Left renal cortex interstitium (tissue), 4 donors: ENCODE results near the gene SPEG. TPM values are rescaled to one million over a fixed set of nuclear protein-coding genes. Genes with fewer than 3 reads are reported as not detected.
"Not testable (repeated sequence)": the region's sequence is repeated elsewhere in the genome, so short reads cannot be mapped to it uniquely, and the experiment has no call there.

Experiments
- DNase-seq, 4 donors: peaks; one replicate each; pipeline ENCODE4 v3.0.0-alpha.2; 2013; ENCODE audit warnings: low read depth in 4 of 4, low spot score in 2 of 4, missing footprints in 1 of 4
- polyA plus RNA-seq, 4 donors: library from polyadenylated mRNA; unstranded; fragments of 120-200 nt; gene quantifications; one replicate each; pipeline ENCODE4 v1.2.1, GENCODE V29; 2013; ENCODE audit not compliant: insufficient read length in 4 of 4

Gene SPEG
- 10 to 100 TPM; 10.7 to 18.1 (median 14.7) TPM for polyA plus RNA-seq

DNA sequence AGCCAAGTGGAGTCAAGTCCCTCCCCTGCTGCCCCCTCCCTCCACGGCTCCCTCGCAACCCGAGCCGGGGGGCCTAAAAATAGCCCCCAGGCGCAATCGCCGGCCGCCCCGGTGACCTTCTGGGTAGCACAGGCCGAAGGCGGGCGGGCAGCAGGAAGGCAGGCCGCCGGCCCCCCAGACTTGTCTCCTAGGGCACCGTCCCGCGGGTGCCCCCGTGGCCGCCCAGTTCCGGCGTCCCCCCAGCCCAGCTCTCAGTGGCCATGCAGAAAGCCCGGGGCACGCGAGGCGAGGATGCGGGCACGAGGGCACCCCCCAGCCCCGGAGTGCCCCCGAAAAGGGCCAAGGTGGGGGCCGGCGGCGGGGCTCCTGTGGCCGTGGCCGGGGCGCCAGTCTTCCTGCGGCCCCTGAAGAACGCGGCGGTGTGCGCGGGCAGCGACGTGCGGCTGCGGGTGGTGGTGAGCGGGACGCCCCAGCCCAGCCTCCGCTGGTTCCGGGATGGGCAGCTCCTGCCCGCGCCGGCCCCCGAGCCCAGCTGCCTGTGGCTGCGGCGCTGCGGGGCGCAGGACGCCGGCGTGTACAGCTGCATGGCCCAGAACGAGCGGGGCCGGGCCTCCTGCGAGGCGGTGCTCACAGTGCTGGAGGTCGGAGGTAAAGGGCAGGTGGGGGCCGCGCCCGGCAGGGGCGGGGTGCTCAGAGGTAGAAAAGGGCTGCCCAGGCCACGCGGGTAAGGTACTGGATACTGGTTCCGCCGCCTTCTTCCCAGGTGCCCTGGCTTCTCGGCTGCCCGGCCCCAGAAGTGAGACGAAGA, at the start of gene SPEG:
TSS of gene SPEG (plus strand) at position 126 of the 808 bp plus-strand sequence. CDS start at position 261, 135 bp downstream.
- DNase-seq = no peak

DNA sequence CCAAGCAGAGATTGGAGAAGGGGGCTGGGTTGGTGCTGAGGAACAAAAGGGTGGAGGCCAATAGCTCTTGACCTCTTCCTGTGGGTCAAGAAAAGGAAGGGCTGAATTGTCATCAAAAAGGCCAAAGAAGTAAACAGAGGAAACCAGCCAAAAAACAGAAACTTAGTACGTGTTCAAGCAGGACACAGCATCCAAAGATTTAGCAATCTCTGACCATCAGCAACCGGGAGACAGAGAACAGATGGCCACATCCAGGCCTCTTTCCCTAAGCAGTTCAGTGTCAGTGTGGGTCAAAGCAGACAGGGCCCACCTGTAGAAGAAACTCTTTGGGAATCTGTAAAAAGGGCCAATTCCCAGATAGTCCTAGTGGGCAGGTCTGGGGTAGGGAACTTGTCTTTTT, 49.8 kb upstream of the SPEG start:
- no peak for DNase-seq

DNA sequence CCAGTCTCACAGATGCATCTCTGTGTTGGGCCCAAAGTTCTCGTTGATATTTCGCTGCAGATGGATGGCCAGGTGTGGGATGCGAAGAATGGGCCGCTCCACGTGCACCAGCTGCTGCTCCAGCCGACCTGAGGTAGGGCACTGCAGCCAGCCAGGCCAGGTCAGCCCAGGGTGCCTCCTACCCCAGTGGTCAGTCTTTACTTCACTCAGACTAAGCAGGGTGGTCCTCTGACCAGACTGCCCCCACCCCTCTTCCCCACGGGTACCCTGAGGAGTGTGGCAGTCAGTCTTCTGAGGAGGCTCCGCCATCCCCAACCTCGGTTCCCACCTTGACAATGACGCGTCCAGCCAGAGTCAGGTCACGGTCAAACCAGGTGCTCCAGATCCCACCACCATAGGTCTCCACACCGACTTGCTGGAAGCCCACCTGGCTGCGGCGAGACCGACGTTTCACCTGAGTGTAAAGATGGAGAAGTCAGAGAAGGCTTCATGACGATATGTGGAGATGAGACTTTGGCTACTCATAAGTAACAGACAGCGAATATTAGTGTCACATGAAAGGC, 48.6 kb upstream of the SPEG start:
- no peak for DNase-seq

DNA sequence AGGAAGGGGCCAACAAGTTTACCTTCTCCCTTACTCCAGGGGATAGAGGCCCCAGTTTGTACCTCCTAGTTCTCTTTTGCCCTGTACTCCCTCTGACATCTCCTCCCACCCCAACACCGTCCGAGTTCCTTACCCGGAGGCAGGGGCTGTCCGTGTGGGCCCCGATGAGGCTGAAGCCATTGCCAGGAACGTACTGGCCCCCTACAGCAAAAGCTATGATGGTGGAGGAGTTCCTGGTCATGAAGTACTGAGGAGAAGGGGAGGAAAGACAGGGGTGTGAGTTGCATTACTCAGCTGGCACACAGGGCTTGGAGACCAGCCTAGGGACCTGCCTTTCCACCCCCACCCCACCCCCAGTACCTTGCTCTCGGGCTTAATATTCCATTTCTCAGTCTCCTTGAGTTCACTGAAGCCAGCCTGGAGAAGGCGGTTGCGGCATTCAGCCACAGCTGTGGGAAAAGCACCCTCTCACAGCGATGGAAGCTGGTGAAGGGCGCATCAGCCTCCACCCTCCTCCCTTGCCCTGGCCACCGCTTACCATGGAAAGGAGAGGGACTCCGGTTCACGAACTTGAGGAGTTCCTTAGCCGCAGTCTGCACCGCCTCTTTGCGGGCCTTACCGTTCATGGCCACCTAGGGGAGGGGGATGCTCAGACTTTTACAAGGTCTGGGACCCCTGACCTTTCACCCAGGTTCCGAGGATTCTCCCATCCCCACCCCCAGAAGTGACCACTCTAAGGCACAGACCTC, 47.9 kb upstream of the SPEG start:
- DNase-seq = no peak

DNA sequence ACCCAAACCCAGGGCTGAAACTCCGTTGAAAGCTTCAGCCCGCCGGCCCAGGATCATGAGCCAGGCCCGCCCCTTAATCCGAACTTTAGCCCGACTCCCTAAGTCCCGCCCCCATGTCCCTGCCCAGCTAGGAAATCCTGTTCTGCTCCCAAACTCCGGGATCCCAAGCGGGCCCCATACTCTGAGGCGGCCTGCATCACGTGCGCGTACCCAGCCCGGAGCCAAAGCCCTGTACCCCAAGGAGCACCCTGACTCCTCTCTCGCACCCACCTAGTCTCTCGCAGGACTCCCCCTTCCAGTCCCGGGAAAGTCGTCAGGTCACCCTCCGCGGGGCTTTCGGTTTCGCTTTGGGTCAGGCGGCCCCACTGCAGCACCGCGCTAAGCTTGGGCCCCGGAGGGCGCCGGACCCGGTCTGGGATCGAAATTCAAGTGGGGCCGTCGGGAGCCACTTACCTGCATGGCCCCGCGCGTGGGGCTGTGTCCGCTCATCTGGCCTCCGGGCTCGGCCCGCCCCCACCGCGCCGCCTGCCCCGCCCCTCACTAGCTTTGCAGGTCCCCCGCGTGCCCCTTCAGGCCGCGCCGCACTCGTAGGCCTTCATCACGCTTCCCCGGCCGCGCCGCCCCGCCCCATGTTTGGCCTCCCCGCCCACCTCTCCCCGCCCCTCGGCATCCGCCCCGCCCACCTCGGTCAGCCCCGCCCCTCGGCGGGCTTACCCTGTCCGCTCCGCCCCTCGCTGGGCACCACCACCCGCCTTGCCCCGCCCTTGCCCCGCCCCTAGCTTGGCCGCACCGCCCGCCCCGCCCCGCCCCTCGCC, 47.1 kb upstream of the SPEG start, which contains the start of gene DNPEP:
TSS of gene DNPEP (minus strand) at position 607 of the 815 bp plus-strand sequence. CDS start at position 489, 118 bp downstream.
- peak in 3 of 4 donors; percentile 74 for DNase-seq

DNA sequence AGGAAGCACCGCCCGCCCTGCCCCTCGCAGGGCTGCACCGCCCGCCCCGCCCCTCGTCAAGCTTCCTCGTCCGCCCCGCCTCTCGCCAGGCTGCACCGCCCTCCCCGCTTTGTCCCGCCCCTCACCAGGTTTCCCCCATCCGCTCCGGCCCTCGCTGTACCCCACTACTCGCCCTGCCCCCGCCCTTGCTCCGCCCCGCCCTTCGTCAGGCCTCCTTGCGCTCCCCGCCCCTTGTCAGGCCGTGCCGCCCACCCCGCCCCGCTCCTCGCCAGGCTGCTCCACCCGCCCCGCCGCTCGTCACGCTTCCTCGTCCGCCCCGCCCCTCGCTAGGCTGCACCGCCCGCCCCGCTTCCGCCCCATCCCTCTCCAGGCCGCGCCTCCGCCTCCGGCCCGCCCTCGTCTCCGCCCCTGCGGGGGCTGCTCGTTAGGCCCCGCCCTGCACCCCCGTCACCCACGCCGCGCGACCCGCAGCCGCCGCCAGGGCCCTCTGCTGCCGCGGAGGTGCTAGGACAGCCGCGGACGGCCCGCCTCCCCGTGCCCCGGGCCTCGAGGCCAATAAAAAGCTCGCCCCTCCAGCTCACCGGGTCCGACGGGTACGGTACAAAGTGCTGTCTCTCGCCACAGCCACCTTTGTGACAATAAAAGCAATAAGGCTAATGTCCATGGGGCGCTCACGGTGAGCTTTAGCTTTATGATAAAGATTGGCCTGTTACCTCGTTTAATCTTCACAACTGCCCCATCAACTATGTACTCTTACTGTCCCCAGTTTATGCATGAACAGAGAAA, 46.3 kb upstream of the SPEG start:
- peak; percentile 58 to 89 (median 88) for DNase-seq

DNA sequence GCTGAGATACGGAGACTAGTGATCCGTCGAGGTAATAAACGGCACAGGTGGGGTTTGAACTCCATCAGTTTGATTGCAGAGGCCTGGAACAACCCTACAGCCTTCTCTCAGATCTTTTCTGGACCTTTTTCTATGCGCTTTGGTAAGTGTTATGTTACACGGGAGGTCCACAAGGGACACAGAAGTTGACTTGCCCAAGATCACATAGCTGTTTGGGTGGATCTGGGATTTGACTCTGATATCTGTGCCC, 45.8 kb upstream of the SPEG start:
- DNase-seq = no peak

DNA sequence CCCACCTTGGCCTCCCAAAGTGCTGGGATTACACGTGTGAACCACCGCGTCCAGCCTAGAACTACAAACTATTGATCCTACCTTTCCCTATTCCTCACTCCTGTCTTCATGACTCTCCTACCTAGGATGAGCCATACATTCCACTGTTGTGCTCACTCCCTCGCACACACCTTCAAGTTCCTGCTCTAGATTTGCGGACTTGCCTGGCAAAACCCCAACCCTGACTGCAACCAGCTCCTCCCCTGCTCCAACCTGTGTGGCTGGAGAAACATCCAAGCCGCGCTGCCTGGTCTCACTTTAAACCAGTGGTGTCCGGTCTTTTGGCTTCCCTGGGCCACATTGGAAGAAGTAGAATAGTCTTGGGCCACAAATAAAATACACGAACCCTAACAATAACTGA, 41.9 kb upstream of the SPEG start:
- DNase-seq = no peak

DNA sequence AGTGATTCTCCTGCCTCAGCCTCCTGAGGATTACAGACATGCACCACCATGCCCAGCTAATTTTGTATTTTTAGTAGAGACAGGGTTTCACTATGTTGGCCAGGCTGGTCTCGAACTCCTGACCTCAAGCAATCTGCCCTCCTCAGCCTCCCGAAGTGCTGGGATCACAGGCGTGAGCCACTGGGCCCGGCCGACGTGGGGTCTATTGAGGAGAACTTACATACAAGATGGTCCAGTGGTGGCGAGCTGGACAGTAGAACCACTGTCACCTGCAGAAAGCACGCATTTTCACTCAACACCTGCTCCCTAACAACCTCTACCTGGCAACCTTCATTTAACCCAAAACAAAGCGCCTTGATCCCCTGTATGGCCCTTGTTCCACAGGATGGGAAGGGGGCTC, 39.6 kb upstream of the SPEG start:
- DNase-seq = not testable (repeated sequence)

DNA sequence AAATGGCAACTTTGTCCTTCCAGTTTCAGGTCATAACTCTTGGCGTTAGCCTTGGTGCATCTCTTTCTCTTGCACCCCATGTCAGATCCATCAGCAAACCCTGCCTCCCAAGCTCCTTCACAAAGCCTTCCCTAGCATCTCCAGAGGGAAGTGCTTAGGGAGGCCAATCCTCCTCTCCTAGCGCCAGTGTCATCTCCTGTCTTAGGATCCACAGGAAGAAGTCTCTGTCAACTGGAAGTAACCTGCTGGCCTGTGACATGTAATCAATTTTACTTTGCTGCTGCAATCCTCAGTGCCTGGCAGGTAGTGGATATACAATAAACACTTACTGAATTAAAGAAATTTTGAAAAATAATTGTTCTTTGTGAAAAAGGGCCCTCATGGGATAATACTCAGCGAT, 39.0 kb upstream of the SPEG start:
- no peak for DNase-seq

DNA sequence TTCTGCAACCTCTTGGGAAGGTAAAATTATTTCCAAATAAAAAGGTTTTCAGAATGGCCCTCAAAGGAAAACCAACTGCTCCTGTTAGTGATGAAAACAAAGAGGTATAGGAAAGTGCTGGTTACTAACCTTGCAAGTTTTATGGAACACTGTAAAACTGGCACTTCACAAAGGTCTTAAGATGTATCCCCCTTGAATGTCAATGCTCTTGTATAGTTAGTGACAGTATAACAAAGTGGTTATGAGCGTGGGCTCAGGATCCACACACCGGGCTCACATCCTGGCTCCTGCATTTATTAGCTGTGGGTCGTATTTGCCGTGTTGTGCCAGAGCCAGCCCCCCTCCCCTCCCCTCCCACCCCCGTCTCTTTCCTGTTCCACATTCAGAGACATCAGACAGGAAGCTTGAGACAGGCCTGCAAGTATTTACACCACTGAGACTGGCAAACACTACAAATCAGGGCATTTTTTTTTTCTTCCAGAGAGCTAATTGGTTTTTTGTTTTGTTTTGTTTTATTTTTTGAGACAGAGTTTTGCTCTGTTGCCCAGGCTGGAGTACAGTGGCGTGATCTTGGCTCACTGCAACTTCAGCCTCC, 37.7 kb upstream of the SPEG start:
- no peak for DNase-seq

DNA sequence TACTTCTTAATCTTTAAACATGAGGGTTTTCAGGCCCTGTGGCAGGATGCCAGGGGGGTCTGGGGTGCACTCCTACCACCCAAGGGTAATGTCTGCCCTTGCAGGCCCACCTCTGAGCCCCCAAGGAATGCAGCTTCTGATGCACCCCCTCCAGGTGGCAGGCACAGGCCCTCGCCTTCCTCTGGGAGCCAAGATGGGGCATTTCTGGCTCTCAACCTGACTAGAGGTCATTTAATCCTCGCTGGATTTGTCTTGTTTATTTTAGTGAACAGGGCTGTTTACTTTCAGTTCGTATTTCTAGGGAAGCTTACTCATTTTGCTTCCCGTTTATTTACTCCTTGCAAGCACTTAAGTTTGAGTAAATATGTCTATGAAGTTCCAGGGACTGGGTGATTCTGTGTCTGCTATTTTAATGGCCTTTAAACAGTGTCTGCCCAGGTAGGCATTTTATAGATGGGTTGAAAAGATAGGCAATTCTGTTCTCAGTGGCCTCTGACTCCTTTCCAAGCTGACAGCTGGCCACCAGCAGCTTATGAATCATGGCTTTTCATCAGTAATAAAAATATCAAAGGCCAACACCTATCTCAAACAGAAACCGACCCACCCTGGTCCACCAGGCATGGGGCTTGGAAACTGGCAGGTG, 35.8 kb upstream of the SPEG start:
- DNase-seq = no peak

DNA sequence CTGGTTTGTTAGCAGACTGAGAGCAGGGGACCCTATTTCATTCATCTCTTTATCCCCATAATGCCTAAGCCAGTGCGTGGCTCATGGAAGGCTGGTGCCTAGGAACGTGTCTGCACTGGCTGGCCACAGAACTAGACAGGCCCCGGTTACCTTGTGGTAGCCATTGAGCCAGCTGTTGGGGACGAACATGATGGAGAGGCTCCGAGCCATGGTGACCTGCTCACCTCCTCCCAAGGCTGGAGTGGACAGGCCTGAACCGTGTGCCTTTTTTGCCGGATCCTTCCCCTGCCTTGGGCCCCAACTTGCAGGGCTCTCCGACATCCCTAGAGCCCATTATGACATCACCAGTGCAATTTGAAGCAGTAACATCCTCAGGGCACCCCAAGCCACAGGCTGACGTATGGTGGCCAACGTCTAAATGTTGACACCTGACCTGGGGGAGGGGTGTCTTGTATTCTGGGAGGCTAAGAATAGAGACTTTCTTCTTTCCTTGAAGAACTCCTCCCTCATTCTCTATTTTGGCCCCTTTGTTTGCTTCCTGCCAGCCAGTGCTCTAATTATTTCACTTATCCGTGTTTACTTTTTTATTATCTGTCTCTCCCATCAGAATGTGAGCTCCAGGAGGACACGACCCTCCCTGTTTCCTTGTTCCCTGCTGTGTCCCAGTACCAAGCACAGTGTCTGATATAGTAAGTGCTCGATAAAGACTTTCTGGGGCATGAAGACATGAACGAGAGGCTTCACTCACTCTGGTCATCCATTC, 34.7 kb upstream of the SPEG start:
- DNase-seq = no peak

DNA sequence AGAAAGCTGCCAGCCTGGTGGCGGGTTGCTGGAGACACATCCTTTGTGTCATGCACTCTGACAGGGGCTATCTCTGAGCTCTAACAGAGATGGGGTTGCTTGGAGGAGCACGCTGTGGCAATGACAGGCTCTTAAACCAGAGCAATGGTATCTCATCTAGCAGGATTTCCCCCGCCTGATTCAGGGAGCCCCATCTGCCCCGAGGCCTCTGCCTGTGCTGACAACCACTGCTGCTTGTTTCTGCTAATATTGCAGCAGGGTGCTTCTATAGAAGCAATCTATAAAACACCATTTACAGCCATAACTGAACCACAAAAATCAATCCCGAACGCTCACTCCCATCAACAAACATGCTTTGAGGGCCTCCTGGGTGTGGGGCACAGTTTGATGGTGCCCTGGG, 34.1 kb upstream of the SPEG start:
- DNase-seq = no peak

DNA sequence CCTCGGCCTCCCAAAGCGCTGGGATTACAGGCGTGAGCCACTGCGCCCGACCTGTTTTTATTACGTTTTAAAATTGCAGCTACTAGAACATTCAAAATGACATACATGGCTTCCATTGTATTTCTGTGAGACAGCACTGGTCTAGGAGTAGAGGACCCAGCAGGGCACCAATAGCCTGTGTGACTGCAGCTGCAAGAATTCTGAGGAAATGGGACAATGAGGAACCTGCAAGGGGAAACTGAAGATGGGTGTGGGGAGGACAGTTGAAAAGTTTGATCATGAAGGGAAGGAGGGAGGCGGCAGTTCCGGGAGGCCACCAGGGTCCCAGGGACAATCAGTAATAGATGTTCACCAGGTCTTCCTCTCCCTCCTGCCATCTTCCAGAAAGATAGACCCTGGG, 33.0 kb upstream of the SPEG start:
- no peak for DNase-seq

DNA sequence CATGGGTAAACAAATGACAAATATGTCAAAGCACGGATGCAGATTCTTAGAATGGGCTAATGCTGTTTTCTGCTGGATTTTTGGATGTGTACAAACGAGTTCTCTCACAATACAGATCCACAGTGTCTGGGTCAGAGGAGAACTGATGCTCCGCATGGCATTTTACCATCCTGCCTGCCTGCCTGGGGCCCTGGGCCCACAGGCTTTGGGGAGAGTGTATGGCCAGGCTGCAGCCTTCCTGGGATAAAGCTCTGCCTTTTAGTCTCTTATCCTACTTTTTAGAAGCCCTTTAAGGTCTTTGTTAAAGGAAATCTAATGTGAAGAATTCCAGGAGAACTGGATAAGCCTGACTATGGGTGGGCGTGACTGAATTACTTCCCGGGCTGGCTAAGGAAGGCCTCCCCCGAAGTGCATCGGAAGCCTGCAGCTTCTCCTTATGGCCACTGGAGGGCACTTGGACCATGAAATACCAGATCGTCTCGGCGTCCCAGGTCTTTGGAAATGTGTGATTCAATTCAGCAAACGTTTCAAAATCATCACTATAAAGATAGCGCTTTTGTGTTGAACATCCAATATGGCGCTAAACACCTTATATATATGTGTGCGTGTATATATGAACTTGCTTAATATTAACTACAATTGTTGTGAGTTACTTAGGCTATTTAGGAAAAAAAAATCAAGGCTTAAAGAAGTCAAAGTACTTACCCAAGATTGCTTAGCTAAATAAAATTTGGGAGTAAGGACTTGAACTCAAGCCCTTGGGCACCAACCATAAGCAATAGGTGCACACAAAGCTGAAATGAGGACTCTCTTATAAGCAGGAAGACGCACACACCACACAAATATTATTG, 31.8 kb upstream of the SPEG start:
- DNase-seq = peak in 3 of 4 donors; percentile 61 to 74 (median 66)

DNA sequence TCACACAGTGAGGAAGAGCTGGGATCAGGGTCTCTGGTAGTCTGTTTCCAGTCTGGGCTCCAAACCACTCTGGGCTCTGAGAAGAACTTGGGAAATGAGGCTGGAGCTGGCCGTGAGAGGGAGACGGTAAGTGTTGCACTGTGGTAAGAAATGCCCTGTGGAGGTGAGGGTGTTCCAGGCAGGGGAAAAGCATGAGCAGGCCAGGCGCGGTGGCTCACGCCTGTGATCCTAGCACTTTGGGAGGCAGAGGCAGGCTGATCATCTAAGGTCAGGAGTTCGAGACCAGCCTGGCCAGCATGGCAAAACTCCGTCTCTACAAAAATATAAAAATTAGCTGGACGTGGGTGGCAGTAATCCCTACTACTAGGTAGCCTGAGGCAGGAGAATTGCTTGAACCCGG, 30.8 kb upstream of the SPEG start:
- DNase-seq = no peak
